HepG2 (cell line): ENCODE measurements around the gene SLC35F6. TPM values are rescaled to one million over a fixed set of nuclear protein-coding genes. Genes with fewer than 3 reads are reported as not detected.

Experiments used
- ATAC-seq: fragments of 200-7000 bp; cut with Tn5 transposase; 3 replicates; pipeline ENCODE4 v1.9.1; 2020; ENCODE audit warnings: mild to moderate bottlenecking, moderate library complexity
- BruUV-seq: library from RNA; stranded (reverse); fragments of 400-500 nt; replicated peaks from 2 replicates; lab custom pipeline; 2021; lab: Mats Ljungman, UMichigan
- CTCF ChIA-PET: fragments of 300-600 bp; formaldehyde crosslinking; extraction: SDS; loops from one replicate; lab custom pipeline; 2021; ENCODE audit warnings: low total read pairs, inconsistent platforms, low intra/inter-chr PET ratio; lab: Yijun Ruan, JAX
- POLR2A ChIA-PET: fragments of 350-600 bp; sonication (Branson Sonifier 250); formaldehyde crosslinking; loops from one replicate; lab custom pipeline; 2020; ENCODE audit warnings: antibody characterized with exemption, inconsistent platforms; lab: Yijun Ruan, JAX
- DNase-seq: peaks from one replicate; pipeline ENCODE4 v3.0.0-alpha.2; 2015; ENCODE audit warnings: low spot score
- FAIRE-seq: peaks from 3 replicates; lab custom pipeline; 2011; peaks lifted over from hg19 to GRCh38; lab: Jason Lieb, UNC
- H2AFZ ChIP-seq: one replicate; pipeline ENCODE4 v1.6.1; 2011; ENCODE audit warnings: low read length, inconsistent platforms
- H3K27ac ChIP-seq: fragments of 300-600 bp; 3 replicates; pipeline ENCODE4 v1.8.0; 2011; ENCODE audit warnings: mixed run types, mild to moderate bottlenecking, mixed read lengths, low read length, inconsistent platforms; ENCODE audit not compliant: insufficient read depth; ENCODE audit errors: extremely low read length
- H3K27me3 ChIP-seq, 2 experiments: fragments of 200-600 bp in 1 of 2; 2 replicates in 1 of 2; 3 replicates in 1 of 2; pipeline versions ENCODE4 v1.6.0 to v1.8.0; 2011; ENCODE audit warnings: low read length in 2 of 2, mild to moderate bottlenecking in 2 of 2, moderate library complexity in 2 of 2, inconsistent platforms in 1 of 2; ENCODE audit not compliant: insufficient read depth in 2 of 2, control insufficient read depth in 1 of 2
- H3K36me3 ChIP-seq, 2 experiments: fragments of 200-600 bp in 1 of 2; replicated peaks in 1 of 2; 2 replicates in 1 of 2; 3 replicates in 1 of 2; pipeline versions ENCODE4 v1.5.1 to v1.8.0; 2011; ENCODE audit warnings: low read length in 2 of 2, inconsistent platforms in 1 of 2; ENCODE audit not compliant: insufficient read depth in 2 of 2, control insufficient read depth in 1 of 2
- H3K4me1 ChIP-seq: 2 replicates; pipeline ENCODE4 v1.5.1; 2012; ENCODE audit warnings: low read length, inconsistent platforms; ENCODE audit not compliant: insufficient read depth
- H3K4me2 ChIP-seq: 2 replicates; pipeline ENCODE4 v1.6.0; 2011; ENCODE audit warnings: low read depth, low read length, inconsistent platforms
- H3K4me3 ChIP-seq, 3 experiments: fragments of 200-600 bp in 1 of 3; sonication (generic), shearing (Covaris generic) in 1 of 3; replicated peaks in 1 of 3; 2 replicates each; pipeline ENCODE4 v1.5.1; 2011 to 2016; ENCODE audit warnings: low read length in 3 of 3, inconsistent platforms in 2 of 3, low read depth in 2 of 3, mild to moderate bottlenecking in 2 of 3, control low read depth in 1 of 3, mixed read lengths in 1 of 3; ENCODE audit not compliant: insufficient read depth in 1 of 3
- H3K79me2 ChIP-seq: one replicate; pipeline ENCODE4 v1.6.1; 2011; ENCODE audit warnings: low read length, inconsistent platforms; ENCODE audit not compliant: insufficient read depth
- H3K9ac ChIP-seq: 2 replicates; pipeline ENCODE4 v1.6.0; 2011; ENCODE audit warnings: mild to moderate bottlenecking, low read depth, low read length, inconsistent platforms; ENCODE audit not compliant: insufficient read depth
- H3K9me3 ChIP-seq: 2 replicates; pipeline ENCODE4 v1.5.1; 2012; ENCODE audit warnings: mild to moderate bottlenecking, low read length
- H4K20me1 ChIP-seq: 2 replicates; pipeline ENCODE4 v1.6.0; 2011; ENCODE audit warnings: inconsistent platforms, mild to moderate bottlenecking, low read length, moderate library complexity; ENCODE audit not compliant: insufficient read depth
- MXI1 ChIP-seq: IDR thresholded peaks from 3 replicates; pipeline ENCODE4 v1.6.1; 2012; ENCODE audit warnings: low read depth, low read length, inconsistent platforms, borderline replicate concordance
- MYC ChIP-seq: sonication (generic); formaldehyde crosslinking; IDR thresholded peaks from 2 replicates; pipeline ENCODE4 v1.9.0; 2021; ENCODE audit warnings: missing genetic modification reagents, borderline replicate concordance
- TBP ChIP-seq: sonication (generic); formaldehyde crosslinking; IDR thresholded peaks from 2 replicates; pipeline ENCODE4 v1.5.0; 2020; ENCODE audit warnings: missing genetic modification reagents
- TCF12 ChIP-seq, 2 experiments: fragments of 450-650 bp in 1 of 2; sonication (generic) in 1 of 2; formaldehyde crosslinking in 1 of 2; IDR thresholded peaks; 2 replicates each; pipeline versions ENCODE4 v1.6.1 to v1.8.0; 2017 to 2022; ENCODE audit warnings: antibody characterized with exemption in 1 of 2, mild to moderate bottlenecking in 1 of 2, missing genetic modification reagents in 1 of 2, moderate library complexity in 1 of 2
- ZNF232 ChIP-seq: sonication (generic); formaldehyde crosslinking; IDR thresholded peaks from 2 replicates; pipeline ENCODE4 v1.4.0; 2020; ENCODE audit warnings: missing genetic modification reagents, borderline replicate concordance
- ZNF496 ChIP-seq: sonication (generic); formaldehyde crosslinking; IDR thresholded peaks from 2 replicates; pipeline ENCODE4 v1.8.1; 2023; ENCODE audit warnings: mild to moderate bottlenecking, moderate library complexity, missing genetic modification reagents; ENCODE audit not compliant: insufficient replicate concordance
- ZNF557 ChIP-seq: sonication (generic); formaldehyde crosslinking; IDR thresholded peaks from 2 replicates; pipeline ENCODE4 v1.4.0; 2020; ENCODE audit warnings: missing genetic modification reagents
- ZNF746 ChIP-seq: sonication (generic); formaldehyde crosslinking; IDR thresholded peaks from 2 replicates; pipeline ENCODE4 v1.8.0; 2022; ENCODE audit warnings: mild to moderate bottlenecking, missing genetic modification reagents
- WGBS: methylation state at CpG from one replicate; pipeline ENCODE4 v1.1.6; 2017; ENCODE audit warnings: low lambda C conversion rate; 5-methylcytosine and 5-hydroxymethylcytosine counted together
- in situ Hi-C: cut with HindIII; loops from 2 replicates; pipeline ENCODE4 v1.10.0; 2017; ENCODE audit warnings: low pct_unique_long_range_greater_than_20kb; ENCODE audit not compliant: extremely low pct_ligation_motif_present
- intact Hi-C: fragments of 100-400 bp; cut with micrococcal nuclease; formaldehyde crosslinking; loops from one replicate; pipeline ENCODE4 v1.10.0; 2022; ENCODE audit not compliant: unreplicated experiment
- polyA plus RNA-seq, 8 experiments: library from polyadenylated mRNA; depleted of rRNA in 3 of 8; stranded (reverse) in 7 of 8; unstranded in 1 of 8; fragments of >200 nt; fragmentation: Illumina TruSeq in 4 of 8; extraction: Trizol in 4 of 8; gene quantifications; 2 replicates each; pipeline versions ENCODE4 v1.2.1 to v1.2.3, GENCODE V29; 2011 to 2016; ENCODE audit warnings: low read depth in 4 of 8, missing spikeins in 1 of 8, mixed read lengths in 1 of 8; ENCODE audit not compliant: insufficient read depth in 1 of 8
- total RNA-seq, 5 experiments: library from RNA; depleted of rRNA; stranded (reverse); fragments of >200 nt; fragmentation: Illumina TruSeq; extraction: Trizol; gene quantifications; 2 replicates each; pipeline ENCODE4 v1.2.3, GENCODE V29; 2016; ENCODE audit warnings: low read depth in 1 of 5
- TF ChIP-seq, protein P1 (sequence below): sonication (generic); formaldehyde crosslinking; IDR thresholded peaks from 2 replicates; pipeline ENCODE4 v1.5.0; 2020; ENCODE audit warnings: mild to moderate bottlenecking, missing genetic modification reagents
- TF ChIP-seq, protein P2 (sequence below), 2 experiments: IDR thresholded peaks; 2 replicates each; pipeline ENCODE4 v1.6.1; 2011 to 2012; ENCODE audit warnings: low read length in 2 of 2, borderline replicate concordance in 1 of 2, low read depth in 1 of 2, mild to moderate bottlenecking in 1 of 2, moderate library complexity in 1 of 2
- TF ChIP-seq, protein P3 (sequence below): sonication (generic); formaldehyde crosslinking; IDR thresholded peaks from 2 replicates; pipeline ENCODE4 v1.4.0; 2020; ENCODE audit warnings: missing genetic modification reagents

SLC35F6 gene
- total and polyA plus RNA-seq, 2 of the 13 experiments (the other 11 are each of a cell fraction or from before 2014, with no cell fraction given) = 15.2 to 21.2 TPM

DNA sequence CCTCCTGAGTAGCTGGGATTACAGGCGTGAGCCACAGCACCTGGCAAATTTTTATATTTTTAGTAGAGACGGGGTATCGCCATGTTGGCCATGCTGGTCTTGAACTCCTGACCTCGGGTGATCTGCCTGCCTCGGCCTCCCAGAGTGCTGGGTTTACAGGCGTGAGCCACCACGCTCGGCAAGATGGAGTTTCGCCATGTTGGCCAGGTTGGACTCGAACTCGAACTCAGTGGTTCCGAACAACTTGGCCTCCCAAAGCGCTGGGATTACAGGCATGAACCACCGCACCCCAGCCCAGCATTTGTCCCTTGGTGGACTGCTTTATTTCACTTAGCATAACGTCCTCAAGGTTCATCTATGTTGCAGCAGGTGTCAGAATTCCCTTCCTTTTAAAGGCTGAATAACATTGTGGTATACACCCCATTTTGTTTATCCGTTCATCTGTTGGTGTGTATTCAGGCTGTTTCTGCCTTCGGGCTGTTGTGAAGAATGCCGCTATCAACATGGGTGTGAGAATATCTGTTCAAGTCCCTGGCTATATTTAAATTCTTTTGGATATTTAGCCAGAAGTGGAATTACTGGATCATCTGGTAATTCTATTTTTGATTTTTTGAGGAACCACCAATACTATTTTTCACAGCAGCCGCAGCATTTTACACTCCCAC is 20.6 kb downstream of the SLC35F6 start (continued):
- TF ChIP-seq TCF12 (IDR thresholded peaks at IDR 0.05) (no peak), TCF12 (CRISPR knock-in tag; IDR thresholded peaks at IDR 0.05) (0 out of 2 replicates have a peak, but pooled peaks have one; percentile 10), MYC (CRISPR knock-in tag) (no peak), ZNF746 (CRISPR knock-in tag) (no peak), ZNF557 (CRISPR knock-in tag) (no peak)
- TF ChIP-seq, protein P1, sequence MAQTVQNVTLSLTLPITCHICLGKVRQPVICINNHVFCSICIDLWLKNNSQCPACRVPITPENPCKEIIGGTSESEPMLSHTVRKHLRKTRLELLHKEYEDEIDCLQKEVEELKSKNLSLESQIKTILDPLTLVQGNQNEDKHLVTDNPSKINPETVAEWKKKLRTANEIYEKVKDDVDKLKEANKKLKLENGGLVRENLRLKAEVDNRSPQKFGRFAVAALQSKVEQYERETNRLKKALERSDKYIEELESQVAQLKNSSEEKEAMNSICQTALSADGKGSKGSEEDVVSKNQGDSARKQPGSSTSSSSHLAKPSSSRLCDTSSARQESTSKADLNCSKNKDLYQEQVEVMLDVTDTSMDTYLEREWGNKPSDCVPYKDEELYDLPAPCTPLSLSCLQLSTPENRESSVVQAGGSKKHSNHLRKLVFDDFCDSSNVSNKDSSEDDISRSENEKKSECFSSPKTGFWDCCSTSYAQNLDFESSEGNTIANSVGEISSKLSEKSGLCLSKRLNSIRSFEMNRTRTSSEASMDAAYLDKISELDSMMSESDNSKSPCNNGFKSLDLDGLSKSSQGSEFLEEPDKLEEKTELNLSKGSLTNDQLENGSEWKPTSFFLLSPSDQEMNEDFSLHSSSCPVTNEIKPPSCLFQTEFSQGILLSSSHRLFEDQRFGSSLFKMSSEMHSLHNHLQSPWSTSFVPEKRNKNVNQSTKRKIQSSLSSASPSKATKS (CRISPR knock-in tag) = peak; percentile 73; the same call in 1 of the 2 replicates

DNA sequence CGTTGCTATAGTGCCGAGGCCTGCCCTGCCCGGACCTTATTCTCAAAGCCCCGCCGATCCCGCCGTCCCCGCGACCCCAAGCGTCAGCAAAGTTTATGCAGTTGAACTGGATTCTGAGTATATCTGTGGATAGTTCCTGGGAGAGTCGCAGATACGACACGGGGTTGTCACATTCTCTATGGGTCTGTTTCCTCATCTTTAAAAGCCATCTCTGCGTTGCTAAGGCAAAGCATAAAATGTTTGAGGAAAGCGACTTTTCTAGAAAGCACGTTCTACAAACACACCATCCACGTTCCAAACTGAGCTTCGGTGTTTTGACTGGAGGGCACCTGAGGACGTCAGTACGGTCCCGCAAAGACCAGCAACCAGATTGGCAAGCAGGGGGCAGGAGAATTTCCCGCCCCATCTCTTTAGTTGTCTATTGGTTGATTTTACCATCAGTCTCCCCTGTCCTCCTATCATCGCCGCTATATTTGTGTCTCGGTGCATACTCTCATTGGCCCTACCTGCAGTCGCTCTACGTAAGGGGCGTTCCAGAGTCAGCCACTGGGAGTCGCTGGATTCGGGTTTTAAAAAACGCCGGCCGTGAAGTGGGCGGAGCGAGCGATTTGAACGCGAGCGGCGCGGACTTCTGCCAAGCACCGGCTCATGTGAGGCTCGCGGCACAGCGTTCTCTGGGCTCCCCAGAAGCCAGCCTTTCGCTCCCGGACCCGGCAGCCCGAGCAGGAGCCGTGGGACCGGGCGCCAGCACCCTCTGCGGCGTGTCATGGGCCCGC is 21.5 kb downstream of the SLC35F6 start, which contains the start of gene CENPA:
TSS of gene CENPA (plus strand) at position 626 of the 776 bp plus-strand sequence. CDS start at position 767, 141 bp downstream.
- WGBS = 4% methylated on average over 44 of the region's 55 CpGs
- no peak for TF ChIP-seq ZNF496
- peak; percentile 97 for TF ChIP-seq MXI1
- peak; percentile 99 for TF ChIP-seq ZNF232
- TF ChIP-seq TBP (CRISPR knock-in tag) = no peak
- TF ChIP-seq, protein P2, sequence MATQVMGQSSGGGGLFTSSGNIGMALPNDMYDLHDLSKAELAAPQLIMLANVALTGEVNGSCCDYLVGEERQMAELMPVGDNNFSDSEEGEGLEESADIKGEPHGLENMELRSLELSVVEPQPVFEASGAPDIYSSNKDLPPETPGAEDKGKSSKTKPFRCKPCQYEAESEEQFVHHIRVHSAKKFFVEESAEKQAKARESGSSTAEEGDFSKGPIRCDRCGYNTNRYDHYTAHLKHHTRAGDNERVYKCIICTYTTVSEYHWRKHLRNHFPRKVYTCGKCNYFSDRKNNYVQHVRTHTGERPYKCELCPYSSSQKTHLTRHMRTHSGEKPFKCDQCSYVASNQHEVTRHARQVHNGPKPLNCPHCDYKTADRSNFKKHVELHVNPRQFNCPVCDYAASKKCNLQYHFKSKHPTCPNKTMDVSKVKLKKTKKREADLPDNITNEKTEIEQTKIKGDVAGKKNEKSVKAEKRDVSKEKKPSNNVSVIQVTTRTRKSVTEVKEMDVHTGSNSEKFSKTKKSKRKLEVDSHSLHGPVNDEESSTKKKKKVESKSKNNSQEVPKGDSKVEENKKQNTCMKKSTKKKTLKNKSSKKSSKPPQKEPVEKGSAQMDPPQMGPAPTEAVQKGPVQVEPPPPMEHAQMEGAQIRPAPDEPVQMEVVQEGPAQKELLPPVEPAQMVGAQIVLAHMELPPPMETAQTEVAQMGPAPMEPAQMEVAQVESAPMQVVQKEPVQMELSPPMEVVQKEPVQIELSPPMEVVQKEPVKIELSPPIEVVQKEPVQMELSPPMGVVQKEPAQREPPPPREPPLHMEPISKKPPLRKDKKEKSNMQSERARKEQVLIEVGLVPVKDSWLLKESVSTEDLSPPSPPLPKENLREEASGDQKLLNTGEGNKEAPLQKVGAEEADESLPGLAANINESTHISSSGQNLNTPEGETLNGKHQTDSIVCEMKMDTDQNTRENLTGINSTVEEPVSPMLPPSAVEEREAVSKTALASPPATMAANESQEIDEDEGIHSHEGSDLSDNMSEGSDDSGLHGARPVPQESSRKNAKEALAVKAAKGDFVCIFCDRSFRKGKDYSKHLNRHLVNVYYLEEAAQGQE (IDR thresholded peaks at IDR 0.05; ENCODE audit: borderline replicate concordance in 1 of 2, low read depth in 1 of 2, low read length in 2 of 2) = no peak
- TF ChIP-seq, protein P3, sequence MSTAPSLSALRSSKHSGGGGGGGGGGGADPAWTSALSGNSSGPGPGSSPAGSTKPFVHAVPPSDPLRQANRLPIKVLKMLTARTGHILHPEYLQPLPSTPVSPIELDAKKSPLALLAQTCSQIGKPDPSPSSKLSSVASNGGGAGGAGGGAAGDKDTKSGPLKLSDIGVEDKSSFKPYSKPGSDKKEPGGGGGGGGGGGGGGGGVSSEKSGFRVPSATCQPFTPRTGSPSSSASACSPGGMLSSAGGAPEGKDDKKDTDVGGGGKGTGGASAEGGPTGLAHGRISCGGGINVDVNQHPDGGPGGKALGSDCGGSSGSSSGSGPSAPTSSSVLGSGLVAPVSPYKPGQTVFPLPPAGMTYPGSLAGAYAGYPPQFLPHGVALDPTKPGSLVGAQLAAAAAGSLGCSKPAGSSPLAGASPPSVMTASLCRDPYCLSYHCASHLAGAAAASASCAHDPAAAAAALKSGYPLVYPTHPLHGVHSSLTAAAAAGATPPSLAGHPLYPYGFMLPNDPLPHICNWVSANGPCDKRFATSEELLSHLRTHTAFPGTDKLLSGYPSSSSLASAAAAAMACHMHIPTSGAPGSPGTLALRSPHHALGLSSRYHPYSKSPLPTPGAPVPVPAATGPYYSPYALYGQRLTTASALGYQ = peak; percentile 79; the same call in 1 of the 2 replicates

More for the DNA sequence above, 21.5 kb downstream of the SLC35F6 start, which contains the start of gene CENPA:
- Histone ChIP-seq H4K20me1 (no peaks in the 10 kb centered on the region), H3K4me1 (peaks cover 51% of the 10 kb centered on the region), H3K27ac (peak within 1 kb of the TSS; percentile 60), H3K27me3 (no peaks in the 10 kb centered on the region; a peak in 1 of 5 replicates), H3K9me3 (no peaks in the 10 kb centered on the region), H3K79me2 (peaks cover 42% of the 10 kb centered on the region), H3K9ac (peak within 1 kb of the TSS; percentile 84), H2AFZ (peak within 1 kb of the TSS; percentile 79), H3K36me3 (peaks cover 1 to 11% of the 10 kb centered on the region in 2 experiments; a peak in 2 of 5 replicates), H3K4me3 (peak within 1 kb of the TSS; percentile 91 to 92 (median 91)), H3K4me2 (peak within 1 kb of the TSS; percentile 84)
- intact Hi-C loops (loop anchor here (1.0 to 5.0 kb wide), 3 partner anchors 13 to 543 kb away; partner anchors contain the start of genes HADHA and HADHB), in situ Hi-C loops (no loop called here)
- FAIRE-seq (peak; percentile 99), ATAC-seq (peak; percentile 99), DNase-seq (peak; percentile 100)
- POLR2A ChIA-PET = interaction anchor here (0.7 to 1.9 kb wide), 5 partner anchors 9 to 27 kb away, joined by 3 to 7 read pairs (median 3); partner anchors contain the start of gene SLC35F6
- CTCF ChIA-PET = interaction anchor here (1.3 kb wide), 1 partner anchor 21 kb away, joined by 3 read pairs; the partner anchor contains the start of gene SLC35F6
- BruUV-seq = no TSS peak
